ENCODE data around the gene DARS1. TPM values are rescaled to one million over a fixed set of nuclear protein-coding genes. Genes with fewer than 3 reads are reported as not detected.
"Not testable (repeated sequence)": the region's sequence is repeated elsewhere in the genome, so short reads cannot be mapped to it uniquely, and the experiment has no call there.

Gene DARS1
- total RNA-seq, 1 experiment from 2014 or later = 56.7 TPM

DNA sequence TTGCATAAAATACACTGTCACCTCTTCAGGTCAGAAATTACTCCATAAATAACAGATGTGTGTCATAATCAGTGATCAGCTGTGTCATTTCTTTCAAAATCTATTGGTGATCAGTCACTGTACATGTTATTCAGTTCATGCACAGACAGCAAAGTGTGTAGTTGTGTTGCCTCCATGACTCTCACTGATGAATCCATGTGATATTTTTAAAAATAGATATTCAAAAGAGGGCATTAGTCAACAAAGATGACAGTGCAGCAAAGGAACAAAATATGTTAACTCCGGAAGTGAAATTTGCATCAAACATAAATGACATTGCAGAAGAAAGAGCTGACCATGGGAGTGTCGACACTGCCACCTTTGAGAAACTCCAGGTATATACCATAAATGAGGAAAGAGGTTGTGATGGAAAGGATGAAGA is 92.0 kb downstream of the DARS1 start:
- no peak for DNase-seq
- no peaks in the 10 kb centered on the region for H3K9me3 ChIP-seq (ENCODE audit: low read length)
- no peak overlapping the region for H3K27ac ChIP-seq (ENCODE audit: low read length)
- H3F3A ChIP-seq (ENCODE audit: low read length, unreplicated experiment) = no peaks in the 10 kb centered on the region
- no peaks in the 10 kb centered on the region for H3K9me2 ChIP-seq (replicated peaks; ENCODE audit: low read length)
- no peaks in the 10 kb centered on the region for H3K27me3 ChIP-seq (ENCODE audit: low read length)
- TF ChIP-seq EZH2 (IDR thresholded peaks at IDR 0.05; ENCODE audit: low read length, unreplicated experiment) = no peak
- TF ChIP-seq, protein P1, sequence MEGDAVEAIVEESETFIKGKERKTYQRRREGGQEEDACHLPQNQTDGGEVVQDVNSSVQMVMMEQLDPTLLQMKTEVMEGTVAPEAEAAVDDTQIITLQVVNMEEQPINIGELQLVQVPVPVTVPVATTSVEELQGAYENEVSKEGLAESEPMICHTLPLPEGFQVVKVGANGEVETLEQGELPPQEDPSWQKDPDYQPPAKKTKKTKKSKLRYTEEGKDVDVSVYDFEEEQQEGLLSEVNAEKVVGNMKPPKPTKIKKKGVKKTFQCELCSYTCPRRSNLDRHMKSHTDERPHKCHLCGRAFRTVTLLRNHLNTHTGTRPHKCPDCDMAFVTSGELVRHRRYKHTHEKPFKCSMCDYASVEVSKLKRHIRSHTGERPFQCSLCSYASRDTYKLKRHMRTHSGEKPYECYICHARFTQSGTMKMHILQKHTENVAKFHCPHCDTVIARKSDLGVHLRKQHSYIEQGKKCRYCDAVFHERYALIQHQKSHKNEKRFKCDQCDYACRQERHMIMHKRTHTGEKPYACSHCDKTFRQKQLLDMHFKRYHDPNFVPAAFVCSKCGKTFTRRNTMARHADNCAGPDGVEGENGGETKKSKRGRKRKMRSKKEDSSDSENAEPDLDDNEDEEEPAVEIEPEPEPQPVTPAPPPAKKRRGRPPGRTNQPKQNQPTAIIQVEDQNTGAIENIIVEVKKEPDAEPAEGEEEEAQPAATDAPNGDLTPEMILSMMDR (conservative IDR thresholded peaks at IDR 0.05; ENCODE audit: low read depth, low read length) = no peak
- no peak for TF ChIP-seq EZH2phosphoT487 (IDR thresholded peaks at IDR 0.05; ENCODE audit: borderline replicate concordance, low read length)
- H2AFZ ChIP-seq (ENCODE audit: low read length) = no peak overlapping the region
- no peak overlapping the region for H3K4me2 ChIP-seq (ENCODE audit: low read length)
- H3K9ac ChIP-seq (ENCODE audit: low read length) = no peak overlapping the region
- no peaks in the 10 kb centered on the region for H3K4me1 ChIP-seq (ENCODE audit: insufficient read depth, low read length)
- no peaks in the 10 kb centered on the region for H3K79me2 ChIP-seq (ENCODE audit: low read length)
- H3K4me3 ChIP-seq (ENCODE audit: low read length) = no peak overlapping the region
- ChIA-PET POLR2A (ENCODE audit: unreplicated experiment) (no interaction called here), CTCF (no interaction called here)
- no TSS peak for BruUV-seq (replicated peaks)
- no peaks in the 10 kb centered on the region for H4K20me1 ChIP-seq (ENCODE audit: low read length)
- H3K36me3 ChIP-seq (ENCODE audit: low read depth, low read length) = no peaks in the 10 kb centered on the region
- intact Hi-C loops (cut with micrococcal nuclease) = no loop called here
- no peak for ATAC-seq

DNA sequence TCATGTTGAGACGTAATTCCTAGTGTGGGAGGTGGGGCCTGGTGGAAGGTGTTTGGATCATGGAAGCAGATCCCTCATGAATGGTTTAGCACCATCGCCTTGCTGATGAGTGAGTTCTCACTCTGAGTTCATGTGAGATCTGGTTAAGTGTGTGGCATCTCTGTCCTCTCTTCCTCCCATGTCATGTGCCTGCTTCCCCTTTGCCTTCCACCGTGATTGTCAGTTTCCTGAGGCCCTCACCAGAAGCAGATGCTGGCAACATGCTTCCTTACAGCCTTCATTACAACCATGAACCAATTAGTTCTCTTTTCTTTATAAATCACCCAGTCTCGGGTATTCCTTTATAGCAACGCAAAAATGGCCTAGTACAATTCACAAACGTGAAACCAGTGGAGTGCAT is 94.6 kb downstream of the DARS1 start:
- POLR2A ChIA-PET (ENCODE audit: unreplicated experiment) = no interaction called here
- Histone ChIP-seq H3K27ac (ENCODE audit: low read length) (no peak overlapping the region), H3K9ac (ENCODE audit: low read length) (no peak overlapping the region), H3K79me2 (ENCODE audit: low read length) (no peaks in the 10 kb centered on the region), H3K4me3 (ENCODE audit: low read length) (no peak overlapping the region), H3K4me1 (ENCODE audit: insufficient read depth, low read length) (no peaks in the 10 kb centered on the region), H4K20me1 (ENCODE audit: low read length) (no peaks in the 10 kb centered on the region), H3K9me3 (ENCODE audit: low read length) (no peaks in the 10 kb centered on the region), H3K4me2 (ENCODE audit: low read length) (no peak overlapping the region), H3K9me2 (replicated peaks; ENCODE audit: low read length) (no peaks in the 10 kb centered on the region), H3F3A (ENCODE audit: low read length, unreplicated experiment) (no peaks in the 10 kb centered on the region), H3K27me3 (ENCODE audit: low read length) (no peaks in the 10 kb centered on the region), H3K36me3 (ENCODE audit: low read depth, low read length) (no peaks in the 10 kb centered on the region), H2AFZ (ENCODE audit: low read length) (no peak overlapping the region)
- intact Hi-C loops (cut with micrococcal nuclease) = no loop called here
- BruUV-seq (replicated peaks) = no TSS peak
- DNase-seq = no peak
- TF ChIP-seq EZH2 (IDR thresholded peaks at IDR 0.05; ENCODE audit: low read length, unreplicated experiment) (no peak), EZH2phosphoT487 (IDR thresholded peaks at IDR 0.05; ENCODE audit: borderline replicate concordance, low read length) (no peak)
- TF ChIP-seq, protein P1 (conservative IDR thresholded peaks at IDR 0.05; ENCODE audit: low read depth, low read length) = no peak
- ATAC-seq = no peak
- CTCF ChIA-PET = no interaction called here

DNA sequence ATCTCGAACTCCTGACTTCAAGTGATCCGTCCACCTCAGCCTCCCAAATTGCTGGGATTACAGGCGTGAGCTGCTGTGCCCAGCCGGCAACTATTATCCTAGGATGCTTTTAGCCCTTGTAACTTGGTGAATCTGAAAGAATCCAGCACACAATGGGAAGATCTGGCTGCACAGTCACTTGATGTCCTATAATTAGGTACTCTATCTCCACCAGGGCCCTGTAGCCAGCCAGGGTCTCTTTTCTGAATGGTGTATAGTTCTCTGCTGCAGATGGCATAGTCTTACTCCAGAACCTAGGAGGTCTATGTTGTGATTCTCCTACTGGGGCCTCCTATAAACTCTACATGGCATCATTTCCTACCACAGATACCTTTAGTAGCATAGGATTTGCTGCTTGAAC is 95.3 kb downstream of the DARS1 start:
- H3K4me1 ChIP-seq (ENCODE audit: insufficient read depth, low read length) = no peaks in the 10 kb centered on the region
- H3K4me3 ChIP-seq (ENCODE audit: low read length) = no peak overlapping the region
- no peak for TF ChIP-seq EZH2 (IDR thresholded peaks at IDR 0.05; ENCODE audit: low read length, unreplicated experiment)
- TF ChIP-seq, protein P1 (conservative IDR thresholded peaks at IDR 0.05; ENCODE audit: low read depth, low read length) = no peak
- TF ChIP-seq EZH2phosphoT487 (IDR thresholded peaks at IDR 0.05; ENCODE audit: borderline replicate concordance, low read length) = no peak
- no peaks in the 10 kb centered on the region for H3K79me2 ChIP-seq (ENCODE audit: low read length)
- no peak overlapping the region for H2AFZ ChIP-seq (ENCODE audit: low read length)
- H3K36me3 ChIP-seq (ENCODE audit: low read depth, low read length) = no peaks in the 10 kb centered on the region
- no peaks in the 10 kb centered on the region for H3F3A ChIP-seq (ENCODE audit: low read length, unreplicated experiment)
- no peaks in the 10 kb centered on the region for H3K27me3 ChIP-seq (ENCODE audit: low read length)
- intact Hi-C loops (cut with micrococcal nuclease) = no loop called here
- no peak overlapping the region for H3K9ac ChIP-seq (ENCODE audit: low read length)
- ATAC-seq (no peak), DNase-seq (no peak)
- H3K9me2 ChIP-seq (replicated peaks; ENCODE audit: low read length) = no peaks in the 10 kb centered on the region
- H3K4me2 ChIP-seq (ENCODE audit: low read length) = no peak overlapping the region
- POLR2A ChIA-PET (ENCODE audit: unreplicated experiment) = no interaction called here
- CTCF ChIA-PET = no interaction called here
- no peaks in the 10 kb centered on the region for H3K9me3 ChIP-seq (ENCODE audit: low read length)
- no peaks in the 10 kb centered on the region for H4K20me1 ChIP-seq (ENCODE audit: low read length)
- no TSS peak for BruUV-seq (replicated peaks)
- H3K27ac ChIP-seq (ENCODE audit: low read length) = no peak overlapping the region

DNA sequence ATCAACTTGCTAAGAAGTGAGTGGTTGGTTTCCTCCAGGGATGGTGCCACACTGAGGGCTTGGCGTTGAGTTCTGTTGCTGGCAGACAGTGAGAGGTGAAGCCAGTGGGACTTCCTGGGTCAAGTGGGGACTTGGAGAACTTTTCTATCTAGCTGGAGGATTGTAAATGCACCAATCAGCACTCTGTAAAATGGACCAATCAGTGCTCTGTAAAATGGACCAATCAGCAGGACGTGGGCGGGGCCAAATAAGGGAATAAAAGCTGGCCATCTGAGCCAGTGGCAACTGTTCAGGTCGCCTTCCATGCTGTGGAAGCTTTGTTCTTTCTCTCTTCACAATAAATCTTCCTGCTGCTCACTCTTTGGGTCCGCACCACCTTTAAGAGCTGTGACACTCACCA is 96.8 kb downstream of the DARS1 start:
- H4K20me1 ChIP-seq (ENCODE audit: low read length); BruUV-seq (replicated peaks); intact Hi-C loops (cut with micrococcal nuclease); H3K79me2 ChIP-seq (ENCODE audit: low read length); H3K9me3 ChIP-seq (ENCODE audit: low read length); DNase-seq; H3K9me2 ChIP-seq (replicated peaks; ENCODE audit: low read length); H3K36me3 ChIP-seq (ENCODE audit: low read depth, low read length); CTCF ChIA-PET; H3F3A ChIP-seq (ENCODE audit: low read length, unreplicated experiment); H3K4me1 ChIP-seq (ENCODE audit: insufficient read depth, low read length); H3K4me3 ChIP-seq (ENCODE audit: low read length); POLR2A ChIA-PET (ENCODE audit: unreplicated experiment); H3K27ac ChIP-seq (ENCODE audit: low read length); H3K27me3 ChIP-seq (ENCODE audit: low read length); ATAC-seq; H2AFZ ChIP-seq (ENCODE audit: low read length); H3K4me2 ChIP-seq (ENCODE audit: low read length); H3K9ac ChIP-seq (ENCODE audit: low read length): not testable (repeated sequence)

Data from PC-3 (cell line).